NCI-H226 (cell line): ENCODE data around the gene KLRB1.
"Not testable (repeated sequence)": the region's sequence is repeated elsewhere in the genome, so short reads cannot be mapped to it uniquely, and the experiment has no call there.

ENCODE experiments used
- DNase-seq: peaks from one replicate; pipeline ENCODE4 v3.0.0-alpha.2; 2015

Gene KLRB1

DNA sequence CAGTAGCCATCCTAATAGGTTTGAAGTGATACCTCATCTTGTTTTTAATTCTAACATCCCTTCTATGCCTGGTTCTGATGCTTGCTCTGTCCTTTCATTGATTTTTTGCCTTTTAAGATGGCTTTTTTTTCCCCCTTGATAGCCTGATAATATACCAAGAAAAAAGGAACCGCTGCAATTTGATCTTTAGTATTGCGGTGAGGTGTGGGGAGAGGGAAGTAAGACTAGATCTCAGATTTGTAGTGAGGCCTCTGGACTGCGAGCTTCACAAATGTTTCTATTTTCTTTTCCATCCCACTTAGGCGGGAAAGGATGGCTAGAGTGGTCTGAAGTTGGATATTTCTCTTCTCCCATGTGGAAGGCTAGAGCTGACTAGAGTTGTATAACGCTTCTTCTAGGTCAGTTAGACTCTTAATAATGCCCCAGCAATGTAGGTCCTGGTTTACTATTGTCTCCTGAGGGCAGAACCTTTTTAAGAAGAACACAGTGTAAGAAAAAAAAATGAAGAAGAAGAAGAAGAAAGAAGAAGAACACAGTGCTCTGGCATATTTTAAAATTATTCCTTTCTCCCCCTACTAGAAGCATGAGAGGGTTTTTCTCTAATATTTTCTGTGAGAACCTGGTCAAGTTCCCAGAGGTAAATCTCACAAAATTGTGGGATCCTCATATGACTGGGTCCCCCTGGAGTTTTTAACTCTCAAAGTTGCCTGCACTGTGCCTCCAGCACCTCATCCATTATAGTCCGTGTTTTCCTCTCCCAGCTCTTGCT is 11.9 kb upstream of the KLRB1 start:
- DNase-seq = no peak

DNA sequence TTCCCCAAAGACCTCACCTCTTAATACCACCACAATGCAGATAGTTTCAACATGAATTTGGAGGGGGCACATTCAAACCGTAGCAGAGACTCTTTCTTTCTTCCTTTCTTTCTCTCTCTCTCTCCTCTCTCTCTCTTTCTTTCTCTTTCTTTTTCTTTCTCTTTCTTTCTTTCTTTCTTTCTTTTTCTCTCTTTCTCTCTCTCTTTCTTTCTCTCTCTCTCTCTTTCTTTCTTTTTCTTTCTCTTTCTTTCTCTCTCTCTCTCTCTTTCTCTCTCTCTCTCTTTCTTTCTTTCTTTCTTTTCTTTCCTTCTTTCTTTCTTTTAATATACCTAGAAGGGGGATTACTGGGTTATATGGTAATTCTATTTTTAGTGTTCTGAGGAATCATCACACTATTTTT is 11.2 kb upstream of the KLRB1 start:
- not testable (repeated sequence) for DNase-seq

DNA sequence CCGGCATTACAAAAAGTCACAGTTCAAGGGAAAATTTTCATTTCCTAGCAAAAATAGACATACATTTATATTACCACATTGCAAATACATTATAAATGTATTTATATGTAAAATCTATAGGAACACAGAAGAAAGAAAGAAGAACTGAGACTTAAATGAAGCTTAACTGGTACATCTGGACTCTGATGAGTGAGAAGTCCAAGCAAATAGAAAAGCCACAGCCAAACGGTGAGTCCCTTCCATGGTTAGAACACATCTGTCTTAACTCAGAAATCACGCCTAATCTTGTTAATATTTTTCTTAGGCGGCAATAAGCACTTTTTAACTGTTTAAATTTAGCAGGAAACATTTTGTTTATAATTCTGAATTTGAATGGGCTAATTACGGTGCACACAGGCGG is 9.4 kb upstream of the KLRB1 start:
- DNase-seq = no peak

DNA sequence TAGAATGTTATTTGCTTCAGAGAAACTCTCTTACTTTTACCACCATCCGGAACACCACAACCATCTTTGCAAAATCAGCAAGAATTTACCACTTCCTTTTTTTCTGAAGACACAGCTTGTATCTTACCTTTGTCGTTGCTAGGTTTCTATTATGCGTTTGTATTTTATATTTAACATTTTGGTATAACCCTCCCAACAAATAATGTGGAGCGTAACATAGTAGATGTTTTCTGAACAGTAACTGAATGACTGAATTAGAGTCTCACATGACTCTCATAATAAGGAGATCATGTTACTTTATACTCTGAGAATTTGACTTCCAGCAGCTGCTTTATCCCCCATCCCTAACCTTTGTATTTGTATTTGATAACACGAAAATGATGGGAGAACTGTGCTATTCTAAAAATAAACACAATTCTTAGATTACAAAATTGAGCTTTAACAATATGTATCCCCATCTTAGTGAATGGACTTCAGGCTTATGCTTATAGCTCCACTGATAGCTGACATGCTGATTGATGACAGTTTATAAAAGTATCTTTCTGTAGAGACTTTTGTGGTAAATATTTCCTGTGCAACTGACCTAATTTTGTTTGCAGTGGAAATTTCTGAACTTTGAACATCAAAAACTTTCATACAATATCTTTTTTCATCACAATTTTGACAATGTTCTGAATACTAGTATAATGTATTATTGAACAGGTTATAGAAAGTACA is 7.9 kb upstream of the KLRB1 start:
- DNase-seq = no peak

DNA sequence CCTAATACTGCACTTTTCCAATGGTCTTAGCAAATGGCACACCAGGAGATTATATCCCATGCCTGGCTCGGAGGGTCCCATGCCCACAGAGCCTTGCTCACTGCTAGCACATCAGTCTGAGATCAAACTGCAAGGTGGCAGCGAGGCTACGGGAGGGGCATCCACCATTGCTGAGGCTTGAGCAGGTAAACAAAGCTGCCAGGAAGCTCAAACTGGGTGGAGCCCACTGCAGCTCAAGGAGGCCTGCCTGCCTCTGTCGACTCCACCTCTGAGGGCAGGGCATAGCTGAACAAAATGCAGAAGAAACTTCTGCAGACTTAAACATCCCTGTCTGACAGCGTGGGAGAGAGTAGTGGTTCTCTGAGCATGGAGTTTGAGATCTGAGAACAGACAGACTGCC is 2.9 kb upstream of the KLRB1 start:
- DNase-seq = not testable (repeated sequence)

DNA sequence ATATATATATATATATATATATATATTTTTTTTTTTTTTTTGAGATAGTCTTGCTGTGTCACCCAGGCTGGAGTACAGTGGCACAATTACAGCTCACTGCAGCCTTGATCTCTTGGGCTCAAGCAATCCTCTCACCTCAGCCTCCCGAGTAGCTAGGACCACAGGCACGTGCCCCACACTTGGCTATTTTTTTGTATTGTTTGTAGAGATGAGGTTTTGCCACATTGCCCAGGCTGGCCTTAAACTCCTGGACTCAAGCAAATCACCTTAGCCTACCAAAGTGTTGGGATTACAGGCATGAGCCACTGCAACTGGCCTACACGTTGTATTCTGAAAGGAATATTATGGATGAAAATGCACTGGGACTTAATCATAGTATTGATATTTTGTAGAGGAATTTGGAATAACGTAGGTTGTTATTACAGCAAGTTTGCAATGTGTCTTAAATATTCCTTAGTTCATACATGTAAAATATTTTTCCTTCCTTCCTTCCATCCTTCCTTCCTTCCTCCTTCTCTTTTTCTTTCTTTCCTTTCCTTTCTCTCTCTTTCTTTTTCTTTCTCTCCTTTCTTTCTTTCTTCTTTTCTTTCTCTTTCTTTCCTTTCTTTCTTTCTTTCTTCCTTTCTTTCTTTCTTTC is 862 bp downstream of the KLRB1 start:
- no peak for DNase-seq

DNA sequence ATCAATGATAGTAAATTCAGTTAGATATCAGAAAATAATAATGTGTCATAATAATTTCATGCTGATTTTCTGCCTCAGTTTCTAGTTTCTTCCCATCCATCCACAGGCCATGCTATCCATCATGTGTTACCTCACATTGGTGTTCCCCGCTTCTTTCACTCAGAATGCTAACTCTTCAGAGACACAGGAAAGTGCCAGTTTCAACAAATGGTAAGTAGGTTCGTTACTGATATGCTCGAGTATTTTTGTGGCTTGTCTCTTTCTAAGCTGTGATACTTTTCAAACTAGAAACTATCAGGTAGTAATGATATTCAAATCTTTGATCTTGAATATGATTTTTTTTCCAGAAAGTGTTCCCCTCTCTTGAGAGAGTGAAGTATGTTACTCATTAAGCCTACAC is 1.5 kb downstream of the KLRB1 start:
- no peak for DNase-seq

DNA sequence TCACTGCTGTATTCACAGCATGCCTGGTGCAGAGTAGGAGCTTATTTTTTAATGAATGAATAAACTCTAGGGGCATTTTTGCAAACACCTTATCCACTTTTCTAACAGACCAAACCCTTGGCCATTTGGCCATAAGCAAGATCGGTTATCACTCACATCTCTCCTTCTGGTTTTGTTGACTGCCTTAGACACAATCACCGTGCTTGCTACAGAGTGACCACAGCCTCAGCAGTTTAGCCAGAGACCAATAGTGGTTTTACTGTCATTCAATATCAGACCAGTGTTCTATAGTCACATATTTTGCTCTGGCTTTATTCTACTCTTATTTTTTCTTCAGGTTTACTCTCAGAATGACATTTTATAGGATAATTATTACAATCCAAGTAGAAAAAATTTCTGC is 2.2 kb downstream of the KLRB1 start:
- DNase-seq = no peak

DNA sequence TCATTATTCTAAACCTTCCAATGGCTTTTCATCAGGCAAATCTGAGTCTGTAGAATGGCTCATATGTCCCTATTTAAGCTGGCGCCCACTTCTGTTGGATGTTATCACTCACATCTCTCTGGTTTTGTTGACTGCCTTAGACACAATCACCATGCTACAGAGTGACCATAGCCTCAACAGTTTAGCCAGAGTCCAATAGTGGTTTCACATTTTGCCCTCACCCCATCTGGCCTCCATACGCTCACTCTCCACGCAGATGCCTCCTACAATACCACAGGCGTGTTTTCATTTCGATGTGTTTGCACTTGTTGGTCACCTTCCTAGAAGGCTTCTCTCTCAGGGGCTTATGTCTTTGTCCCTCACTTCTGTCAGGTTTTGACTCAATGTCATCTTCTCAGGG is 3.4 kb downstream of the KLRB1 start:
- DNase-seq = no peak

DNA sequence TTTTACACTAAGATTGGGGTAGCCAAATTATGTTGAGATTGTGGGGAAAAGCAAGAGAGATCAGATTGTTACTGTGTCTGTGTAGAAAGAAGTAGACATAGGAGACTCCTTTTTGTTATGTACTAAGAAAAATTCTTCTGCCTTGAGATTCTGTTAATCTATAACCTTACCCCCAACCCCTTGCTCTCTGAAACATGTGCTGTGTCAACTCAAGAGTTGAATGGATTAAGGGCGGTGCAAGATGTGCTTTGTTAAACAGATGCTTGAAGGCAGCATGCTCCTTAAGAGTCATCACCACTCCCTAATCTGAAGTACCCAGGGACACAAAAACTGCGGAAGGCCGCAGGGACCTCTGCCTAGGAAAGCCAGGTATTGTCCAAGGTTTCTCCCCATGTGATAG is 7.3 kb downstream of the KLRB1 start:
- not testable (repeated sequence) for DNase-seq

DNA sequence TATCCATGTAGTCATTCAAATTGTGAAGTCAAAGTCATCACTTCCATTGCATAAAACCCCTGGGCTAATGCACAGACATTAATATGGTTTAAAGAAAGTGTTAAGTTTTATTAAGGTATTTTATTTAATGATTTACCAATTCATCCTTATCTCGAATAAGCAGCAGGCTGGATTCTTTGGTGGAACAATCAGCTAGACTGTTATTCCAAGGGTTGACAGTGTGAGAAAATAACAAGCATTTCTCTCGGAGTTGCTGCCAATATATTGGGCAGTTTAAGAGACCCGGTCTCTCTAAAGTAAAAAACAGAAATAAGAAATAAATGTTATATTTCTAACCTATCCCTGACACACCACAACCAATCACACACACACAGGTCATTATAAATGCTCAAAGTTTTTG is 9.4 kb downstream of the KLRB1 start:
- DNase-seq = no peak

DNA sequence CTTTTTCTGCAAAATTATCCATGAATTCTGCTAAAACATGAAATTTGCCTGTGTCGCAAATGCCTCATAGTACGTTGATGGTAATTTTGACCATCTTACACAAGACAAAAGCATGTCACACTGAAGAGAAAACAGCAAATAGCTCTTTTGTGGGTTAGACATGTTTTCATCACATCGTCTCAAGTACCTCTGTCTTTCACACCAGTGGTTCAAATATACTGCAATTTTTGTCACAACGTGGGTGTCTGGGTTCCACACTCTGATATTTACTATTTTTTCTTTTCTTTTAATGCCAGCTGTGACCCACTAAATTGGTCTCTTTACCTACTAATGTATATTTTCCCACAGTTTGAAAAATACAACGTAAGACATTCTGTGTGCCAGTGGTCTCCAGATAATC is 10.4 kb downstream of the KLRB1 start:
- DNase-seq = no peak

DNA sequence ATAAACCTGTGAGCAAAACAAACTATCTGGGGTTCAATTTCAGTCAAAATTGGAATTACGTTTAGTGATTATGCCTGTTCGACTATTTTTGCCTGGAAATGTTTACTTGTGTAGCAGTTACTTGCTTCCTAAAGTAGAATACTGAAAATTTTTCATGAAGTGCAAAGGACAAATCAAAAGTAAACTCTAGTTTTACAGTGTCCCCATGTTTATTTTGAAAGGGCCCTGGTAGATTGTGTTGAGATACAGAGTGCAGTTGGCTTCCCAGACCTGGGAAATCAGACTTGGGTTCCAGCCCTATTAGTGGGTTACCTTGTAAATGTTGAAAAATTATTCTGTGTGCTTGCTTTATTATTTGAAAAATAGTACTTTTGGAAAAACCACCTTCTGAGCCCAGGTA is 17.3 kb downstream of the KLRB1 start:
- DNase-seq = no peak

DNA sequence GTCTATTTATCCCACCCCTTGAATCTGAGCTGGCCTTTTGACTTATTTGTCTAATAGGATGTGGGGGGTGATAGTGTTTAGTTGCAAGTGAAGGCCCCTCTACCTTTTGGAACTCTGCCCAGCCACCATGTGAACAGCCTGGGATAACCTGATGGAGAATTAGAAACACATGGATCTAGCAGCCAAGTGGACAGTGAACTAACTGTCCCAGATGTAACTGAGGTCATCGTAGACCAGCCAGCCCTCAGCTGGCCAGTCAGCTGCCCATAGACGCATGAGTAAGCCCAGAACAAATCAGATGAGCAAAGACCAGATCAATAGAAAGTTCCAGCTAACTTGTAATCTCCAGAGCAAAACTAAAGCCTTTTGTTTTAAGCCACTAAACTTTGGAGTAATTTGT is 19.0 kb downstream of the KLRB1 start:
- no peak for DNase-seq

DNA sequence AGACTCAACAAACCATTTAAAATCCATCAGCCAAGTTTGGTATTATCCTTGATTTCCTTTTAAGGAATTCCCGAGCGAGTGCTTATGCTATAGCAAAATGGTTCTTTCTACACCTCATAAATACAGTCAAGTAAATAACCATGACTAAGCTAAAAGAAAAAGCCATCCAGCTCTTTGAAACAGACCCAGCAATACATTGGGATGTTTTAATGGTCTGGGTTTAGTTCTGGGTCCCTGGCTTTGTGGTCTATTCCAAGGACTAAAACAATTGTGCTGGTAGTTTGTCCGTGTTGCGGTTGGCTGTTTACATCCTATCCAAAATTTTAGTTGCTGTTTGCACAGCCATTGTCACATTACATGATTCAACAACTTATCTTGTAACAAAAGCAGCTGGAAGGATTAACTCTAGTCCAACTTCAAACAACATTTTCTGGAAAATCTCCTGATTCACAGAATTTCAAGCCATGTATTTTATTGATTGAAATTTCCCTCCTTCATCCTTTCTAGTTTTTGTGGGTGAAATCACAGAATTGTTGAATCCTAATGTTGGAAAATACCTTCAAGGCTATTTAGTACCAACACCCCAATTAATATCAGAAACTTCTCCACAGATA is 19.6 kb downstream of the KLRB1 start:
- DNase-seq = no peak

DNA sequence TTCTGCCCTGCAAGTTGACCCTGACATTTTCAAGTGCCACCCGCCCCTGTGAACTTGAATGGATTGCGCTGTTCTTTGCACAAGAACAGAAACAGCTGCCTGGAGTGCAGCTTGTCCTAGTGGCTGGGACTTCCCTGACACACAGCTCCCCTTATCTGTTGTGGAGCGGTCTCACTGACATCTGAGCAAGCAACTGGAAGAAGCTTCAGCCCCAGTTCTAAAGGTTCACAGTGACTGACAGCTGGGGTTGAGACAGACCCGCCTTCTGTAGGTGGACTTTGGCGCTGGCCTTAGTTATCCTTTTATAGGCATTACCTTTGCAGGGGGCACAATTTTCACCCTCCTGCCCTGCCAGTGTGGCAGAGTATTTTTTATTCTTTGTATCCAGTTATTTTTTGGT is 30.0 kb downstream of the KLRB1 start:
- DNase-seq = not testable (repeated sequence)

DNA sequence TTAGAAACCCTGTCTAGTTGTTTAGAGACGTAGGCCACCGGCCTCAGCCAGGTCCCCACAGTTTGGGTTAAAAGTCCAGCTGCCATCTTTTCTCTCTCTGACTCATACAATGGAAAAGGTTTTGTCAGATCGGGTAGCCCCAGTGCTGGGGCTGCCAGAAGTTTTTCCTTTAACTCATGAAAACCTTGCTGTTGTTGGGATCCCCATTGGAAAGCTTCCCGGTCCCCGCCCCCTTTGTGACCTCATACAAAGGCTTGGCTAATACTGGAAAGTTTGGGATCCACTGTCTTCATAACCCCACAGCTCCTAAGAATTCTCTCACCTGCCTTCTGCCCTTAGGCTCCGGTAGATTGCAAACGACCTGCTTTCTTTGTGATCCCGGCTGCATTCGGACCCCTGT is 40.6 kb downstream of the KLRB1 start:
- DNase-seq = not testable (repeated sequence)

DNA sequence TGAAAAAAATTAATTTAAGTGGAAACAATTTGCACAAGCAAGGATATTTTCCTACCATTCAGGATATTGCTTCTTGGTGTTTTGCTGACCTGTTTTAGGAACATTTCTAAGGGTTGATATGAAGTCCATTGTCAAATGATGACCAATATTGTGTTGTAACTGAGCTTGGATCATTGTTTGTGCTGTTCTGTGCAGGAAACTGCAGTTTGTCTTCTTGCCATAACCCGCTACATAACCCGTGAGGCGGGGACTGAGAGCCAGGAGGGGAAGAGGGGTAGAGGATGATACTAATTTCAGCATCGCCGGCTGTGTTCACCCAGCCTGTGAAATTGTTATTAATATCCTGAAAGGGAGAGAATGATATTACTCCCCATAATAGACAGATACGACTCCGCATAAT is 41.6 kb downstream of the KLRB1 start:
- not testable (repeated sequence) for DNase-seq

DNA sequence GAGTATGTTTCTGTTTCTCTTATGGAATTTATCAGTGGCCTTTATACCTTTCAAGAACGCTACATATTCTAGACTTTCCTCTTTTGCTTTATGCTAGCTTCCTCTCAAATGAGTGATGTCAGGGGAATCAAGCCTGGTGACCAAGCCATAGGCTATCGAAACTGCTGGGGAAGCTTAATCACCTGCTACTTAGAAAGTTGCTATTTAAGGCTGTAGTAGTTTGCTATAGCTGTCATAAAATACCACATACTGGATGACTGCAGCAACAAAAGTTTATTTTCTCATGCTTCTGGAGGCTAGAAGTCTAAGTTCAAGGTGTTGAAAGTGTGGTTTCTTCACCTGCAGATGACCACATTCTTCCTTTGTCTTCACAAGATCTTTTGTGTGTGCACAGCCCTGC is 43.3 kb downstream of the KLRB1 start:
- DNase-seq = not testable (repeated sequence)

DNA sequence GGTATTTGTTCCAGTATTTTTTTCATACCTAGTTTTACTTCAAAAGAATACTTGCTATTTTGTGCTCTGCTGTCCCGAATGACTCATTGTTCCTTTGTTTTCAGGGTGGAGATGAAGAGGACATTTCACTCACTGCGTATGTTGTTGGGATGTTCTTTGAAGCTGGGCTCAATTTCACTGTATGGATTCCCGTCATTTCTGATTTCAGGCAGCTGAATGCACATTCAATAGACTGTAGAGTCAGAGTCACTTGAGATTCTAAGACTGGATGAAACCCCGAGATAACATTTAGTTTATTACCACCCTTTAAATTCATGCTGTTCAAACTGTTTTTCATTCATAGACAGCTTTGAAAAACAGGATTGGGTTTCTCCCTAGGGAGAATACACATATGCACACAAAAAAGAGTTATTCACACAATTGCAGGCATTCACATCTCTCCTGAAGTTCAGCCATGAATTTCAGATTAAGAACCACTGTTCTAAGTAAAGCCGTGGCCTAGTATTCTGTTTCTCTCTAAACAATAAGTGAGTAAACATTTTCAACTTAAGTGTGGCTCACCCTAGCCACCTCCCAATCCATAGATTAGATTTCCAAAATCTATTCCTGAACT is 44.8 kb downstream of the KLRB1 start:
- not testable (repeated sequence) for DNase-seq

DNA sequence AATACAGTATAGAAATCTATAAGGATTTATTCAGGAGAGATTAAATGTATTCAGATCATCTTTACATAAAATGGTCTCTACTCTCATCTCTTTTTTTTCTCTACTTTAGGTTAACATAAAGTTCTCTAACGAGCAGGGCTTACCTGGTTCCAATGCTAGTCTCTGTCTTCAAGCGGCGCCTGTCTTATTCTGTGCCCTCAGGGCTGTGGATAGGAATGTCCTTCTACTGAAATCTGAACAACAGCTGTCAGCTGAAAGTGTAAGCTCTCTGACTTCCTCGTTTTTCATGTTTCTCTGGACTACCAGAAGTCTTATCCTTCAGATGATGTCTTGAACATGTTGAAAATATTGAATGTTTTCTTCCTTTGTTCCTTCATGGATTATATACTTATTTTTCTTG is 62.2 kb downstream of the KLRB1 start:
- not testable (repeated sequence) for DNase-seq
